Amniotic epithelial cell (primary cell): ENCODE data around the gene CEP72.
"Not testable (repeated sequence)": the region's sequence is repeated elsewhere in the genome, so short reads cannot be mapped to it uniquely, and the experiment has no call there.

ENCODE experiments used
- DNase-seq: peaks from one replicate; pipeline ENCODE4 v3.0.0-alpha.2; 2010; ENCODE audit warnings: low read depth

The CEP72 gene

DNA sequence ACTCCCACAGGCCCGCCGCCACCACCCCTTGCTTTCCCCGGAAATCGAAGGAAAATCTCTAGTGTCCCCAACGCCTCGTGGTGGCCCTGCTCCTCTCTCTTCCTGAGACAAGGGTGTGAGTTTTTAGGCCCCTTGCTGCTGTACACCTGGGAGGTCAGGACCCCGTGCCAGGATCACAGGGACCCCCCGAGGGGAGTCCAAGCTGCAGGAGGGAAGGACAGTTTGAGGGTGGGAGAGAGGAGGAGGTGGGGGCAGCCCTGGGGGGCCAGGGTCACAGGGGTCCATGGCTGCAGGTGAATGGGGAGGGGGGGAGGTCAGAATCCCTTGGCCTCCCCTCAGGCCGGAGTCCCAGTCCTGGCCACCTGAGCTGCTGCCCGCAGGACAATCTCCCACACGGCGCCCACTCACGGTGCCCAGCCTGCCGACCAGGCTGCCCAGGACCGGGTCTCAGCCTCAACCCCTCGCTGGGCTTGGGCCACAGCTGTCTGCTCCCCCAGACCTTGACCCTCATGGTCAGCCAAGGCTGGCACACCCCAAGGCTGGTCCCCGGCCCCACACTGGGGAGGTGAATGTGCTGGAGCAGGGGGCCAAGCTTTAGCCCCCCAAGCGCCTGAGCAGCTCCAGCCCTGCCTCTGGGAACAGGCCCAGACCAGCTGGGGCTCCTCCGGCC lies 61.2 kb downstream of the CEP72 start:
- no peak for DNase-seq

DNA sequence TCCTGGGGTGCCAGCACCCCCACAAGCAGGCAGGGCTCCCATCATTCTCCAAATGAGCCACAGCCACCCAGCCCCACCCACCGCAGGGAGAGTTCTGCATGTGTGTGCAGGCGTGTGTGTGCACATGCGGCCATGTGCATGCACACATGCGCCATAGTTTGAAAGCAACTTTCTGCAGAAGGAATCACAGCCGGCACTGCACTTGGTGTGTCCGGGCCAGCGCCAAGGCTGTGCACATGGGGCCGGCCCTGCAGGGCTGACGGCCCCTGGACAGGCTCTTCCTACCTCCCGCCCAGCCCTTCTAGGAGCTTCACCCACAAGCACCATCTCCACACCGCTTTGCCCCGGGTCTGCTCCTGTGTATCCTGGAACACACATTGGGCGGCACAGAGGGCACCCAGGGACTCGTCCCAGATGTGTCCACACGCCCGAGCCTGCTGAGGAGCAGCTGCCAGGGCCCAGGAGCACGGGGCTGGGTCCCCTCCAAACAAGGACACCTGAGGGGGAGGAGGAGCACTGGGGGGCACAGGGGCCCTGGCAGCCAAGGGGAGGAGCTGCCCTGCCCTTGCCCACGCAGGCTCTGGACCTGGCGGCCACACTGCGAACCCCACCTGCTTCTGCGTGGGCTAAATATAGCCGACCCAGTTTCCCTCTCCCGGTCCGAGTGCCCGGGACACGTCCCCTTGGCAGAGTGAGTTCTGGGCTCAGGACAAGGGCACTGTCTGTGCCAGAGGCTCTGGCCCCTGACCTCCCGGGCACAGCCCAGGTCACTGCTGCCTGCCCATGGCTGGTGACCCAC lies 61.9 kb downstream of the CEP72 start:
- DNase-seq, result no peak

DNA sequence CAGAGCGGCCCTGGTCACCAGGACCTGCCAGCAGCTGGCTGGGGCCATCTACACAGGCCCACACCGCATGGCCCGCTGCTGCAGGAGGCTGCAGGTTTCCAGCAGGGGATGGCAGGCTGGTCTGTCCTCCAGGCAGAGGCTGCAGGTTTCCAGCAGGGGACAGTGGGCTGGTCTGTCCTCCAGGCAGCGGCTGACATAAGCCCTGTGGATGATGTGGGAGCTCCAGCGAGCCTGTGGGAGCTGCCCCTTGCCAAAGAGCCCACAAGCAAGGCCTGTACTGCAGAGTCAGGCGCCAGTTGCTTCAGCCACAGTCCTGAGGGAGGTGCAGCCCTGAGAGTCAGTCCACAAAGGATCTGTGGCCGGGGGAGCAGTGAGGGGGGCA lies 62.5 kb downstream of the CEP72 start:
- no peak for DNase-seq

DNA sequence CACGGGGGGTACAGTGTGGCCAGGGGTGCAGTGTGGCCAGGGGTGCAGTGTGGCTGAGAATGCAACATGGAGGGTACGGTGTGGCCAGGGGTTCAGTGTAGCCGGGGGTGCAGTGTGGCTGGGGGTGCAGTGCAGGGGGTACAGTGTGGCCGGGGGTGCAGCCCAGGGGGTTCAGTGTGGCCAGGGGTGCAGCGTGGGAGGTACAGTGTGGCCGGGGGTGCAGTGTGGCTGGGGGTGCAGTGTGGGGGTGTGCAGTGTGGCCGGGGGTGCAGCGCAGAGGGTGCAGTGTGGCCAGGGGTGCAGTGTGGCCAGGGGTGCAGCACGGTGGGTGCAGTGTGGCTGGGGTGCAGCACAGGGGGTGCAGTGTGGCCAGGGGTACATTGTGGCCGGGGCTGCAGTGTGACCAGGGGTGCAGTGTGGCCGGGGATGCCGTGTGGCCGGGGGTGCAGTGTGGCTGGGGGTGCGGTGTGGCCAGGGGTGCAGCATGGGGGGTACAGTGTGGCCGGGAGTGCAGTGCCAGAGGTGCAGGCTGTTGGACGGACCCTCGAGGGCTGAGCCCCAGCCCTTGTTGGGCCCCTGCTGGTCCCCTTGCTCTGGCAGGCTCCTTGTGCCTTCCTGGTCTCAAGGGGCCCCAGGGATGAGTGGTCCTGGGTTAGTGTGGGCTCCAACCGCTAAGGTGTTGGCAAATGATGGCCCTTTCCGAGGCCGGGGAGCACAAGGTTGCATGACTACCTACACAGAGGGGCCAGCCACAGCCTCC lies 63.2 kb downstream of the CEP72 start:
- no peak for DNase-seq

DNA sequence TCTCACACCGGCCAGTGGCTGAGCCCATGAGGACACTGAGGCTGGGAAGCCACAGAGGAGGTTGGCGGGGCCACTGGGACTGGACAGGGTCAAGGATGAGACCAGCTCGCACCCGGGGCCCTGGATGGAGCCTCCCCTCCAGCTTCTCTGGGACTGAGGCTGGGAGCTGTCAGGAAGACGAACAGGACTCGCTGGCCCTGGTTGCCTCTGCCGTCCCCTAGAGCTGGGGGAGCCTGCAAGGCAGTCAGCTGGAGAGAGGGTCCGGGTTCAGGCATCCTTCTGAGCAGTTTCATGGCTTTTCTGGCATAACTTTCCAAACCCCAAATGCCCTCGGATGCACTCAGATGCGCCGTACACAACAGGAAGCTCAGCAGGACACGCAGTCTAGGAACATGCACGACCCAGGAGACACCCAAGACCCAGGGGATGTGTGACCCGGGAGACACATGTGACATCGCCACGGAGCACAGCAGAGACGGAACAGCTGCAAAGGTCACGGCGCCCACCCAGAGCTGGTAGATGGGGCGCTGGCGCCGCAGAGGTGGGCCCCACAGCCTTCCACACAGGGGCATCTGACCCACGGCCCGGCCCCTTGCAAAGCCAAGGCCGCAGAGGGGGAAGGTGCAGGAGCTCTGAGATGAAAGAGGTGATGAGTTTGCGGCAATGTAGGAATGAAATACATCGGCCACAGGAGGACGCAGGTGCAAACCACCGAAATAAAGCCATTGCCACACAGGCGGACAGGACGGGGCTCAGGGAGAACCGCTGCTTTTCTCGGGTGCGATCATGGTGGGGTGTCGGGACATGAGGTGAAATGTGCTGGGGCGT lies 63.9 kb downstream of the CEP72 start:
- DNase-seq, result no peak

DNA sequence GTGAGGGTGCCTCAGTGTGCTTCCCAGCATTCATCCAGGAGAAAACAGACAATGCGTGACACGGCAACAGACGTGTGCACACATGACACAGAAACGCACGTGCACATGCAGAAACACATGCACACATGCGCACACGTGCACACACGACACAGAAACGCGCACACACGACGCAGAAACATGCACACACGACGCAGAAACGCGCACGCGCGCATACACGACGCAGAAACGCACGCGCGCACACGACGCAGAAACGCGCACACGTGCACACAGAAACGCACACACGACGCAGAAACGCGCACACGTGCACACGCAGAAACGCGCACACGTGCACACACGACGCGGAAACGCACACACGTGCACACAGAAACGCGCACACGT lies 64.5 kb downstream of the CEP72 start:
- no peak for DNase-seq

DNA sequence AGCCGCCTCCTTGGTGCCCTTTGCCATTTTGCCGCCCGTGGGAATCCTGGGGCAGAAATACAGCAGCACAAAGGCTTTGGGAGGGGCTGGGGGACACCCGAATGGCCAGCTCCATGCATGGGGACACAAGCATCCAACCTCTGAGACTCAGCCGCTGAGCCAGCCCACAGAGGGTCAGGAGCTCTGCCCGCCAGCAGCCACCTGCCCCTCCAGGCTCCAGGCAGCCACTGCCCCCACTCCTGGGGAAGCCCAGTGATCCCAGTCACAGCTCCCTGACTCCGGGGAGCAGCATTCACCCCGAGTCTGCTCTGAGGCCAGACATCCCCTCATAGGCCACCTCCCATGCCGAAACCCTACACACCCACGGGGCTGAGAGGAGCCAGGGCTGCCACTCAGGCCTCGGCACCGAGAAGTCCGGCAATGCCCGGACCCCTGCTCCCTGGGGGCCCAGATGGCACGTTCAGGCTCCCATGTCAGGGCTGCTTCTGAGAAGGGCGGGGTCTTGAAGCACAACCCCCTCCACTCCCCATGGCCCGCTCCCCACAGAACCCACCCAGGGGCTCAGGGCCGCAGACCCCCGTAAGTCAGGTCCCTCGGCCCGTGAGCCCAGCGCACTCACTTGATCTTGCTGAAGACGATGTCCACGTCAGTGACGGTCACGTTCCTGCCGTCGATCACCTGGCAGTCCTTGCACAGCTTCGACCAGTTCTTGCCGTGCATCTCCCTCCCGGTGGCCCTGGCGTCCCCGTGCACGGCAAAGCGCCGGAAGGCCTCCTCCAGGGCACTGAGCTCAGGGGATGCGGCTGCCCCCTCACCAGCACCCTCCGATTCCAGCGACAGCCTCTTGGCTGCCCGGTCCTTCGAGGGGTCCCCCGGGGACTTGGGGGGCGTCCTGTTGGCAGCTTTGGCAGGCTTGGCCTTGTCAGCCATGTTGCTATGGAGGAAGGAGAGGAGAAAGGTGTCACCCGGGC lies 65.3 kb downstream of the CEP72 start:
- no peak for DNase-seq

DNA sequence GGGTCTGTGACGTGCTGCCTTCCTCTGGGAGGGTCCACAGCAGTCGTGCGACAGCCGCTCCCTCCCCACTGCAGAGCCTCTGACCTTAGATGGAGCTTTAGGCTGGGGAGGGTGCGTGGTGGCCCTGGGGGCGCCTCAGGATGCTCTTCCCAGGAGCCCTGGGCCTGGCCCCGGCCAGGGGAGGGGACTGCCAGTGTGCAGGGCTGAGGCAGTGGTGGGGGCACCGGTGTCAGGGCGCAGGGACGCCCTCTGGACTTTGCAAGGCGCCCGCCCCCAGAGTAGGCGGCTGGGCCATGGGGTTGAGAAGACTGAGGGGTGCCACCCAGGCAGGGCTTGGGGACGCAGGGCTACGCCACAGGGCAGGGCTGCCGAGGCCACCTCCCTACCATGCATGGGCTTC lies 66.4 kb downstream of the CEP72 start:
- DNase-seq, result not testable (repeated sequence)

DNA sequence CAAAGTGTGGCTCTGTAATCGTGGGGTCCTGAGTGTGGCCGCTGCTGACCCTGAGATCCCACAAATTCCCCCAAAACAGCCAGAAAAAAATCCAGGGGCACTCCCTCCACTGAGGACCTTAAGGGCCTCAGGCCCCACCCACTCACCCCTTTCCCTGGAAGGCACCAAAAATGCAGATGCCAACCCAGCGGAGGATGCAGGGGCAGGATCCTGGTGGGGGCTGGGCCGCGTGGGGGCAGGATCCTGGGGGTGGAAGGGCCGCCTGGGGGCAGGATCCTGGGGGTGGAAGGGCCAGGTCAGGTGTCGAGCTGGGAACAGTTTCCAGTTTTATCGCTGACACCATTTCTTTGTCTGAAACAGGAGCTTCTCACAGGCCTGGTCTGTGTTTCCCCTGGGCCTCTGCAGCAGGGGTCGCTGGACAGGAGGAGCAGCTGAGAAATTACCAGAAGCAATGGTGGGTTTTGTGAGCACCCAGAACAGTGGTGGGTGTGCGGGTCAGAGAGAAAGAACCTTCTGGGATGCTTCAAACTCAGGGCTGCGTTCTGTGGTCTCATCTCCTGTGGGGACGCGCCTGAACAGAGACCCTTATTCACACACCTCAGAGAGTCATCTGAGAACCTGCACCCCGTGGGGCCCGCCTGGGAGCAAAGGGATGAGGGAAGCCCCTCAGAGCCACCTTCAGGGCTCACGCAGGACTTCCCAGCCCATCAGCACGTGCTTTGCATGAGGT lies 67.2 kb downstream of the CEP72 start:
- DNase-seq, result not testable (repeated sequence)

DNA sequence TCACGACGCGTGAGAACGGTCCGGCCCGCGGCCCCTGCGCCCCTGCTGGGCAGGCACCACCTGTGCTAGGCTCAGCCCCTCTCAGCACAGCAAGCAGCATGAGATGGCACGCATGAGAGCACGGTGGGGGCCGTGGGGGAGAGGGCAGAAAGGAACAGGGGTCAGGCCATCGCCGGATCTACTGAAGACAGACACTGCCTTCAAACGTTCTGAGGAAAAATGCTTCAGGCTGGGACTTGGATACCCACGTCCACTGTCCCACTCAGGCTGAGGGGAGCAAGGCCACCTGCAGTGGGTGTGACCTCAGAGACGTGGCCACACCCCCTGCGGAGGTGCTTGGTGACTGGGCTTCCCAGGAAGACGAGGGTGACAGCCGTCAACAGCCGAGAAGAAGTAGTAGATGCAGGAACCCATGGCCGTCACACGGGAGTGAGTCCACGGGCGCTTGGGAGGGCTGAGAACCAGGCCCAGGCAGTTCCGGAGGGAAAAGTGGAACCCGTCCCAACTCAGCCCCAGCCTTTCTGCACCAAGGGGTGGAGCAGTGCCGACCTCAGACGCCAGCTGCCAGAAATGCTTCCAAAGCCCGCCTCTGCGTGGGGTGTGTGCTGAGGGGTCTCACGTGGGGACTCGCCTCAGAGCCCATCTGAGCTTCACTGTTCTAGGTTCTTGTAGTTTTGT lies 68.1 kb downstream of the CEP72 start:
- not testable (repeated sequence) for DNase-seq

DNA sequence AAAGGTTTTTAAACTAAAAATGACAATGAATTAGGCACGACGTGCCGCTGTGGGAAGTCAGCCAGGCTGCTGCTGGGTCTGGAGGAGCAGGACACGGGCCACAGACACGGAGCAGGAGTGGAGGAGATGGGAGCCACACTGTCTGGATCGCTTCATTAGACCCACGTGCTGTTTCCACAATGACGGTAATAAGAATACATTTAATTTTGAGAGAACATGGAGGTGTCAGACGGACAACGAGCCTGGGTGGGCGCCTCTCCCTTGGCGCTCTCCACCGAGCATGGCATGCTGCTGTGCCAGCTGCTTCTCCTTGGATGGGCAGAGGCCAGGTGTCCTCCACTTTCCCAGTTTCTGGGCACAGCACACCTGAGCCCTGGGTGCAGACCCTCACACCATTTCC lies 68.7 kb downstream of the CEP72 start:
- DNase-seq, result not testable (repeated sequence)

DNA sequence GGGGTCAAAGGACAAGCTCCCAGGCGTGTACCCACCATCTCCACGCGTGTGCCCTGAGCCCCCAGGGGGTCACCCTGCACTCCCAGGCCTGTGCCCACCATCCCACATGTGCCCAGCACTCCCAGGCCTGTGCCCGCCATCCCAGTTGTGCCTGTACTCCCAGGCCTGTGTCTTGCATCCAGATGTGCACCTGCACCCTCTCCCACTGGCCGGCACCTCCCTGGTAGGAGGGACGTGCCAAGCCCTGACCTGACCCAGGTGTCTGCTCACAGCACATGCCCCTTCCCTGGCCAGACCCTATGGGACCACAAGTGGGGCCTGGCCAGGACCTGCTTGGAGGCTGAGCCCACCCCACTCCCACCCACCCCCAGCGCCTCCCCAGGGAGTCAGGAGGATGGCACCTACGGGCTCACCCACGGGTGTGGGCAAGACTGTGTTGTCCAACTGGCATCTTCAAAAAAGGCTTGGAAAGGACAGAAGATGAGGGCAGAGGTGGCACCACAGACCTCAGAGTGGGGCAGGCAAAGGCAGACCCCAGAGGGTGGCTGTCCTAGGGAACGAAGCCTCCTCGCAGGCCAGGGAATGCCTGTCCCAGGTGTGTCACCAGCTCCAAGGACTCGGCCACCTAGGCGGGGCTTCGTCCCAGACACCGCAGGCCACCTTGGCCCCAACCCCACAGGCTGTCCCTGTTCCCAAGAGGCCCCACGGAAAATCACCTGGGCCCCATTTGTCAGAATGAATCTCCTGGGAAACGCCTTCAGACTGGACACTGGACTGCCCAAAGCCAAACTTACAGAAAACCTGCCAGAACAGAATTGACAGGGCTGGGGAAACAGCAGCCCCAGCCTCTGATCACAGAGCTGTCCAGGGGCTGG lies 69.4 kb downstream of the CEP72 start:
- not testable (repeated sequence) for DNase-seq

DNA sequence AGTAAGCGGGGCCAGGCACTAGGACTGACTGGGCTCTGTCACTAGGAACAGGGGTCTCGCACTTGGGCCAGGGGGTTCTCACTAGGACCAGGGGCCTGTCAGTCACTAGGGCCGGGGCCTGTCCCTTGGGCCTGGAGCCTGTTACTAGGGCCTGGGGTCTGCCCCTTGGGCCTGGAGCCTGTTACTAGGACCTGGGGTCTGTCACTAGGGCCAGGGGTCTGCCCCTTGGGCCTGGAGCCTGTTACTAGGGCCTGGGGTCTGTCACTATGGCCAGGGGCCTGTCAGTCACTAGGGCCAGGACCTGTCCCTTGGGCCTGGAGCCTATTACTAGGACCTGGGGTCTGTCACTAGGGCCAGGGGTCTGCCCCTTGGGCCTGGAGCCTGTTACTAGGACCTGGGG lies 70.1 kb downstream of the CEP72 start:
- DNase-seq, result not testable (repeated sequence)

DNA sequence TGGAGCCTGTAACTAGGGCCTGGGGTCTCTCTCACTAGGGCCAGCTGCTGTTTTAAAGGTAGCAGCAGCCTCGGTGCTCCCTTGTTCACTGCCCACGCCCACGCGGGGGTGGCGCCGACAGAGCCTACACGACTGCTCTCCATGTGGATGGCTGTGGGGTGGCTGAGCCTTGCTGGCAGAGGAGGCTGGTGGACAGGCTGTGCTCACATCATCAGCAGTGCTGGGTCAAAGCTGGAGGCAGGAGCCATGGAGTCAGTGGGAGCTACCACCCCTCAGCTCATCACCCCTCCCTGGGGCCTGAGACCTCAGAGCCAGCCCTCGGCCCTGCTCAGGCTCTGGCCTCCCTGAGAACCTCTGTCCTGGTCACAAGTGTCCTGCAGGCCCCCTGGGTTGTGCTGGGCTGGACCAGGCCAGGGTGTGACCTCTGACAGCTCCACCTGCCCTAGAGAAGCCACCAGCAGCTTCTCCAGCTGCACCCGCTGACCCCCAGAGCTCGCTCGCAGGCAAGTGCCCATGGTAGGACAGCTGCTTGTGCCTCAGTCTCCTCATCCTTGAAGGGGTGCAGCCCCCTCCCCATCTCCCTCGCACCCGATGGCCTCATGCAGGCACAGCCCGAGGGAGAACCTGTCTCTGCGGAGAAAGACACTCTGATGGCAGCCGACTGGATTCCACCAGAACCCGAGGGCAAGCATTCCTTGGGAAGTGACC lies 70.7 kb downstream of the CEP72 start:
- DNase-seq, result not testable (repeated sequence)

DNA sequence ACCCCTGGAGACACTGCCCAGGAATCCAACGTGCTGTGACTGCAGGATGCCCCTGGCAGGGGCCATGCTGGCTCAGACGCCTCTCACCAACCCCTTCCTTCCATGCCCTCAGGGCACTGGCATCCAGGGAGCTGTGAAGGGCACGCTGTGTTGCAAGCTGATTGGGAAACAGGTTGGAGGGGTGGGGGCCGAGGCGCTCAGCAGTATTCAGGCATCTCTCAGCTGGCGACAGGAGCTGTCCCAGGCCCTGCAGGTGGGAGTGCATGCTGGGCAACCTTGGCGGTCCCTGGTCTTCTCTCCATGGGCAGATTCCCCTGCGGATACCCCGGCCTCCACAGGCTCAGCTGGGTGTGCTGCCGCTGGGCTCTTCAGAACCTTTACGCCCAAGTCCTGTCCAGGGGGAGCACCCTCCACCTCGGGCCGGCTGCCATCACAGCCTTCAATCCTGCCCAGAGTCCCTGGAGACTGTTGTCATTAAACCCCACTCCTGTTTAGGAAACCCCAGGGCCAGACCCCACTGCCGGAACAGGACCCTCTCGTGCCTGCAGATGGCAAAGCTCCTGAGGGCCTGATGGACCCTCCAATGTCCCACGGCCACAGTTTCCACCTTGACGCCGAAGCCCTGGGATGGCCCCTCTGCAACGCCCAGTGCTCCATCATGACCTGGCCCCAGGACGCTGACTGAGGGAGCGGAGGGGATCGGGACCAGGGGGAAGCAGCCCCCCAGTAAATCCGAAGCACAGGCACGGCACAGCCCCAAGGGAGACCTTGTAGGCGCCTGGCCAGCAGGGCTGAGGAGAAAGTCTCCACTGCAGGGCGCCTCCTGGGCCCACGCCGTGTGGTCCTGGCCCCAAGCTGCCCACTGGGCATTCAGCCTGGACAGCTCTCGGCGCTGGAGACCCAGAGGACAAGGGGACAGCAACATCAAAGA lies 71.7 kb downstream of the CEP72 start:
- DNase-seq, result no peak

DNA sequence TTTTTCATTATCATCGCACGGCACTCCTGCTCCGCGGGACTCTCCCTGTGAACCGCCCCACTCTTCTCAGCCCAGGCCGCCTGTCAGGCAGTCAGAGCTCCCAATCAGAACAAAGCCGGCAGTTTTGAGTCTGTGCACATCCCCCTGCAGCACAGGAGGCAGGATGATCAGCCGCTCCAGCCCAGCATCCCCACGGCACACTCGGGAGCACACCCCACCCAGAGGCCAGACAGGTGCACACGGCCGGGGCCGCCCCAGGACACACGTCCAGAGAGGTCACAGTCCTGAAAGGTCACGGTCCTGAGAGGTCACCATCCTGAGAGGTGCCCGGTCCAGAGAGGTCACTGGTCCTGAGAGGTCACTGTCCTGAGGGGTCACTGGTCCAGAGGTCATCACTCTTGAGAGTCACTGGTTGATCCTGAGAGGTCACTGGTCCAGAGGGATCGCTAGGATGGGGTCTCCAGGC lies 72.6 kb downstream of the CEP72 start:
- DNase-seq, result no peak
